WTC11 (cell line): ENCODE results near the gene TOMM20L. TPM values are rescaled to one million over a fixed set of nuclear protein-coding genes. Genes with fewer than 3 reads are reported as not detected.

Source experiments
- ARID4B ChIP-seq: sonication (generic); formaldehyde crosslinking; IDR thresholded peaks from 2 replicates; pipeline ENCODE4 v1.8.0; 2023; ENCODE audit warnings: missing genetic modification reagents, mild to moderate bottlenecking, borderline replicate concordance
- CDX4 ChIP-seq: fragments of 250-450 bp; sonication (Bioruptor Pico); IDR thresholded peaks from 2 replicates; pipeline ENCODE4 v1.9.0; 2021; ENCODE audit warnings: moderate library complexity, mild to moderate bottlenecking, inconsistent platforms, borderline replicate concordance
- CREB1 ChIP-seq: sonication (generic); formaldehyde crosslinking; IDR thresholded peaks from 2 replicates; pipeline ENCODE4 v1.8.0; 2023; ENCODE audit warnings: mild to moderate bottlenecking, missing genetic modification reagents
- ELF4 ChIP-seq: sonication (generic); formaldehyde crosslinking; IDR thresholded peaks from 2 replicates; pipeline ENCODE4 v1.8.1; 2022; ENCODE audit warnings: low read depth, mild to moderate bottlenecking, moderate library complexity, missing genetic modification reagents
- GTF2I ChIP-seq: fragments of 250-450 bp; sonication (Bioruptor Pico); conservative IDR thresholded peaks from 2 replicates; pipeline ENCODE4 v1.4.0; 2021; ENCODE audit warnings: mild to moderate bottlenecking
- HMGXB4 ChIP-seq: sonication (generic); formaldehyde crosslinking; IDR thresholded peaks from 2 replicates; pipeline ENCODE4 v1.8.1; 2023; ENCODE audit warnings: mild to moderate bottlenecking, moderate library complexity, missing genetic modification reagents
- MXD4 ChIP-seq: fragments of 250-450 bp; sonication (Bioruptor Pico); IDR thresholded peaks from 2 replicates; pipeline ENCODE4 v1.8.0; 2021; ENCODE audit warnings: mild to moderate bottlenecking, moderate library complexity, borderline replicate concordance
- OVOL2 ChIP-seq: fragments of 250-450 bp; sonication (Bioruptor Pico); IDR thresholded peaks from 2 replicates; pipeline ENCODE4 v1.9.0; 2021; ENCODE audit warnings: mild to moderate bottlenecking, borderline replicate concordance
- PRRX2 ChIP-seq: fragments of 250-450 bp; sonication (Bioruptor Pico); IDR thresholded peaks from 2 replicates; pipeline ENCODE4 v1.8.0; 2021; ENCODE audit warnings: mild to moderate bottlenecking
- RORB ChIP-seq: fragments of 250-450 bp; sonication (Bioruptor Pico); IDR thresholded peaks from 2 replicates; pipeline ENCODE4 v1.9.0; 2021; ENCODE audit warnings: mild to moderate bottlenecking
- TCF7 ChIP-seq: sonication (generic); formaldehyde crosslinking; IDR thresholded peaks from 2 replicates; pipeline ENCODE4 v1.8.0; 2022; ENCODE audit warnings: mild to moderate bottlenecking, low read depth, missing genetic modification reagents, moderate library complexity
- TEAD1 ChIP-seq: sonication (generic); formaldehyde crosslinking; IDR thresholded peaks from 2 replicates; pipeline ENCODE4 v1.8.0; 2022; ENCODE audit warnings: mild to moderate bottlenecking, missing genetic modification reagents
- ZNF423 ChIP-seq: fragments of 250-450 bp; sonication (Bioruptor Pico); IDR thresholded peaks from 2 replicates; pipeline ENCODE4 v2.1.2; 2022; ENCODE audit warnings: mild to moderate bottlenecking, moderate library complexity
- total RNA-seq: library from RNA; stranded (reverse); gene quantifications from 3 replicates; pipeline ENCODE4 v1.2.3, GENCODE V29; 2021
- TF ChIP-seq, protein P1 (sequence below): sonication (generic); formaldehyde crosslinking; IDR thresholded peaks from 2 replicates; pipeline ENCODE4 v1.8.1; 2022; ENCODE audit warnings: low read depth, missing genetic modification reagents, borderline replicate concordance
- TF ChIP-seq, protein P2 (sequence below): sonication (generic); formaldehyde crosslinking; IDR thresholded peaks from 2 replicates; pipeline ENCODE4 v1.8.0; 2022; ENCODE audit warnings: mild to moderate bottlenecking, missing genetic modification reagents
- TF ChIP-seq, protein P3 (sequence below): sonication (generic); formaldehyde crosslinking; IDR thresholded peaks from 2 replicates; pipeline ENCODE4 v1.8.0; 2022; ENCODE audit warnings: mild to moderate bottlenecking, missing genetic modification reagents
- TF ChIP-seq, protein P4 (sequence below): sonication (generic); formaldehyde crosslinking; IDR thresholded peaks from 2 replicates; pipeline ENCODE4 v1.8.1; 2022; ENCODE audit warnings: mild to moderate bottlenecking, moderate library complexity, missing genetic modification reagents
- TF ChIP-seq, protein P5 (sequence below): fragments of 250-450 bp; sonication (Bioruptor Pico); IDR thresholded peaks from 2 replicates; pipeline ENCODE4 v1.9.0; 2021; ENCODE audit warnings: mild to moderate bottlenecking, borderline replicate concordance
- TF ChIP-seq, protein P6 (sequence below): fragments of 250-450 bp; sonication (Bioruptor Pico); IDR thresholded peaks from 2 replicates; pipeline ENCODE4 v1.8.0; 2021; ENCODE audit warnings: mild to moderate bottlenecking
- TF ChIP-seq, protein P7 (sequence below): sonication (generic); formaldehyde crosslinking; conservative IDR thresholded peaks from 2 replicates; pipeline ENCODE4 v1.8.1; 2022; ENCODE audit warnings: mild to moderate bottlenecking, missing genetic modification reagents

TOMM20L gene
- total RNA-seq, 1 experiment from 2014 or later = not detected

DNA sequence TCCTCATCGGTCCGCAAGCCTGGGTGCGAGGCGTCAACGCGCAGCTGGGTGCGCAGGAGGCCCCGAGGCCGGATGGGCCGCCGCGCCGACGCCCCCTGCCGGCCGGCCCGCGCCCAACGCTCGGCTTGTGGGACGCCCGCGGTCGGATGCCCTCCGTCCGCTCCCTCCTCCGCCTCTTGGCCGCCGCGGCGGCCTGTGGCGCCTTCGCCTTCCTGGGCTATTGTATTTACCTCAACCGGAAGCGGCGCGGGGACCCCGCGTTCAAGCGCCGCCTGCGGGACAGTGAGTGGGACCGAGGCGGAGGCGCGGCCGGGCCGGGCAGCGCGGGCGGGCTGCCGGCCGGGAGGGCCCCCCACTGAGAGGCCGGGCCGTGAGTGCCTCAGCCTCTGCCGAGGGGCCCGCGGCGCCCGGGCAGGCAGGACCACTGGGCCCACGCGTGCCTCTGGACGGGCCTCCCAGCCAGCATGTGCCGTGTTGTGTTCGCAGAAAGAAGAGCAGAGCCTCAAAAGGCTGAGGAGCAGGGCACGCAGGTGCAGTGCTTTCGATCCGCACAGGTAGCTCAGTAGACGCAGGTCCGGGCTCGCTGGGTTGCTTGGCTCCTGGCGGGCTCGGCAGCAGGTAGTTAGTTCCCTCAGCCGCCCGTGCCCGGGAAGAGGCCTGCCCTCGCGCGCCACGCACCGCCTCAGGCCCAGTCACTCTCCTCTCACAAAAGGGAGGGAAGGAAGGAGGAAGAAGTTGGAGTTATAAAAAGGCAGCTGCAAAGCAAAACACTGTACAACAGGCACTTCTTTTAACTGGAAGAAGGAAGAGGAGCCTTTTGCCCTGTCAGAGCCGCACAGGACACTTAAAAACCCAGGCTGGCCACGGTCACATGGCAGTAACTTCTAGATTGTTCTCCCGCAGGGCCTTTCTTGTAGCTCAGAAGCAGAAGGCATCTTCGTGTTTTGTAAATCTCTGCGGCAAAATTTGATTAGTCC is at the start of gene TOMM20L (continued):
- TF ChIP-seq, protein P1, sequence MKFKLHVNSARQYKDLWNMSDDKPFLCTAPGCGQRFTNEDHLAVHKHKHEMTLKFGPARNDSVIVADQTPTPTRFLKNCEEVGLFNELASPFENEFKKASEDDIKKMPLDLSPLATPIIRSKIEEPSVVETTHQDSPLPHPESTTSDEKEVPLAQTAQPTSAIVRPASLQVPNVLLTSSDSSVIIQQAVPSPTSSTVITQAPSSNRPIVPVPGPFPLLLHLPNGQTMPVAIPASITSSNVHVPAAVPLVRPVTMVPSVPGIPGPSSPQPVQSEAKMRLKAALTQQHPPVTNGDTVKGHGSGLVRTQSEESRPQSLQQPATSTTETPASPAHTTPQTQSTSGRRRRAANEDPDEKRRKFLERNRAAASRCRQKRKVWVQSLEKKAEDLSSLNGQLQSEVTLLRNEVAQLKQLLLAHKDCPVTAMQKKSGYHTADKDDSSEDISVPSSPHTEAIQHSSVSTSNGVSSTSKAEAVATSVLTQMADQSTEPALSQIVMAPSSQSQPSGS (CRISPR knock-in tag) = no peak
- no peak for TF ChIP-seq CDX4 (CRISPR knock-in tag)
- TF ChIP-seq RORB = no peak
- TF ChIP-seq TEAD1 (CRISPR knock-in tag) = 0 out of 2 replicates have a peak, but pooled peaks have one; percentile 63
- peak; percentile 63 for TF ChIP-seq ZNF423 (CRISPR knock-in tag)
- TF ChIP-seq CREB1 (CRISPR knock-in tag) = no peak
- TF ChIP-seq, protein P2, sequence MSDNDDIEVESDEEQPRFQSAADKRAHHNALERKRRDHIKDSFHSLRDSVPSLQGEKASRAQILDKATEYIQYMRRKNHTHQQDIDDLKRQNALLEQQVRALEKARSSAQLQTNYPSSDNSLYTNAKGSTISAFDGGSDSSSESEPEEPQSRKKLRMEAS (CRISPR knock-in tag) = peak; percentile 80; the same call in 1 of the 2 replicates
- no peak for TF ChIP-seq GTF2I (CRISPR knock-in tag)
- no peak for TF ChIP-seq ELF4 (CRISPR knock-in tag)
- TF ChIP-seq, protein P3, sequence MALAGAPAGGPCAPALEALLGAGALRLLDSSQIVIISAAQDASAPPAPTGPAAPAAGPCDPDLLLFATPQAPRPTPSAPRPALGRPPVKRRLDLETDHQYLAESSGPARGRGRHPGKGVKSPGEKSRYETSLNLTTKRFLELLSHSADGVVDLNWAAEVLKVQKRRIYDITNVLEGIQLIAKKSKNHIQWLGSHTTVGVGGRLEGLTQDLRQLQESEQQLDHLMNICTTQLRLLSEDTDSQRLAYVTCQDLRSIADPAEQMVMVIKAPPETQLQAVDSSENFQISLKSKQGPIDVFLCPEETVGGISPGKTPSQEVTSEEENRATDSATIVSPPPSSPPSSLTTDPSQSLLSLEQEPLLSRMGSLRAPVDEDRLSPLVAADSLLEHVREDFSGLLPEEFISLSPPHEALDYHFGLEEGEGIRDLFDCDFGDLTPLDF (CRISPR knock-in tag) = no peak
- TF ChIP-seq, protein P4, sequence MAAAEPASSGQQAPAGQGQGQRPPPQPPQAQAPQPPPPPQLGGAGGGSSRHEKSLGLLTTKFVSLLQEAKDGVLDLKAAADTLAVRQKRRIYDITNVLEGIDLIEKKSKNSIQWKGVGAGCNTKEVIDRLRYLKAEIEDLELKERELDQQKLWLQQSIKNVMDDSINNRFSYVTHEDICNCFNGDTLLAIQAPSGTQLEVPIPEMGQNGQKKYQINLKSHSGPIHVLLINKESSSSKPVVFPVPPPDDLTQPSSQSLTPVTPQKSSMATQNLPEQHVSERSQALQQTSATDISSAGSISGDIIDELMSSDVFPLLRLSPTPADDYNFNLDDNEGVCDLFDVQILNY (CRISPR knock-in tag) = peak; percentile 76; the same call in 1 of the 2 replicates
- TF ChIP-seq ARID4B = no peak
- no peak for TF ChIP-seq PRRX2
- TF ChIP-seq, protein P5, sequence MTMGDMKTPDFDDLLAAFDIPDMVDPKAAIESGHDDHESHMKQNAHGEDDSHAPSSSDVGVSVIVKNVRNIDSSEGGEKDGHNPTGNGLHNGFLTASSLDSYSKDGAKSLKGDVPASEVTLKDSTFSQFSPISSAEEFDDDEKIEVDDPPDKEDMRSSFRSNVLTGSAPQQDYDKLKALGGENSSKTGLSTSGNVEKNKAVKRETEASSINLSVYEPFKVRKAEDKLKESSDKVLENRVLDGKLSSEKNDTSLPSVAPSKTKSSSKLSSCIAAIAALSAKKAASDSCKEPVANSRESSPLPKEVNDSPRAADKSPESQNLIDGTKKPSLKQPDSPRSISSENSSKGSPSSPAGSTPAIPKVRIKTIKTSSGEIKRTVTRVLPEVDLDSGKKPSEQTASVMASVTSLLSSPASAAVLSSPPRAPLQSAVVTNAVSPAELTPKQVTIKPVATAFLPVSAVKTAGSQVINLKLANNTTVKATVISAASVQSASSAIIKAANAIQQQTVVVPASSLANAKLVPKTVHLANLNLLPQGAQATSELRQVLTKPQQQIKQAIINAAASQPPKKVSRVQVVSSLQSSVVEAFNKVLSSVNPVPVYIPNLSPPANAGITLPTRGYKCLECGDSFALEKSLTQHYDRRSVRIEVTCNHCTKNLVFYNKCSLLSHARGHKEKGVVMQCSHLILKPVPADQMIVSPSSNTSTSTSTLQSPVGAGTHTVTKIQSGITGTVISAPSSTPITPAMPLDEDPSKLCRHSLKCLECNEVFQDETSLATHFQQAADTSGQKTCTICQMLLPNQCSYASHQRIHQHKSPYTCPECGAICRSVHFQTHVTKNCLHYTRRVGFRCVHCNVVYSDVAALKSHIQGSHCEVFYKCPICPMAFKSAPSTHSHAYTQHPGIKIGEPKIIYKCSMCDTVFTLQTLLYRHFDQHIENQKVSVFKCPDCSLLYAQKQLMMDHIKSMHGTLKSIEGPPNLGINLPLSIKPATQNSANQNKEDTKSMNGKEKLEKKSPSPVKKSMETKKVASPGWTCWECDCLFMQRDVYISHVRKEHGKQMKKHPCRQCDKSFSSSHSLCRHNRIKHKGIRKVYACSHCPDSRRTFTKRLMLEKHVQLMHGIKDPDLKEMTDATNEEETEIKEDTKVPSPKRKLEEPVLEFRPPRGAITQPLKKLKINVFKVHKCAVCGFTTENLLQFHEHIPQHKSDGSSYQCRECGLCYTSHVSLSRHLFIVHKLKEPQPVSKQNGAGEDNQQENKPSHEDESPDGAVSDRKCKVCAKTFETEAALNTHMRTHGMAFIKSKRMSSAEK (CRISPR knock-in tag) = no peak
- TF ChIP-seq HMGXB4 (CRISPR knock-in tag) = peak; percentile 96
- no peak for TF ChIP-seq MXD4 (CRISPR knock-in tag)
- no peak for TF ChIP-seq OVOL2 (CRISPR knock-in tag)
- TF ChIP-seq, protein P6, sequence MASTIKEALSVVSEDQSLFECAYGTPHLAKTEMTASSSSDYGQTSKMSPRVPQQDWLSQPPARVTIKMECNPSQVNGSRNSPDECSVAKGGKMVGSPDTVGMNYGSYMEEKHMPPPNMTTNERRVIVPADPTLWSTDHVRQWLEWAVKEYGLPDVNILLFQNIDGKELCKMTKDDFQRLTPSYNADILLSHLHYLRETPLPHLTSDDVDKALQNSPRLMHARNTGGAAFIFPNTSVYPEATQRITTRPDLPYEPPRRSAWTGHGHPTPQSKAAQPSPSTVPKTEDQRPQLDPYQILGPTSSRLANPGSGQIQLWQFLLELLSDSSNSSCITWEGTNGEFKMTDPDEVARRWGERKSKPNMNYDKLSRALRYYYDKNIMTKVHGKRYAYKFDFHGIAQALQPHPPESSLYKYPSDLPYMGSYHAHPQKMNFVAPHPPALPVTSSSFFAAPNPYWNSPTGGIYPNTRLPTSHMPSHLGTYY (CRISPR knock-in tag) = no peak
- no peak; the same call in 1 of the 2 replicates for TF ChIP-seq TCF7 (CRISPR knock-in tag)
- TF ChIP-seq, protein P7, sequence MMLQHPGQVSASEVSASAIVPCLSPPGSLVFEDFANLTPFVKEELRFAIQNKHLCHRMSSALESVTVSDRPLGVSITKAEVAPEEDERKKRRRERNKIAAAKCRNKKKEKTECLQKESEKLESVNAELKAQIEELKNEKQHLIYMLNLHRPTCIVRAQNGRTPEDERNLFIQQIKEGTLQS (CRISPR knock-in tag) = no peak
